ENCODE results near the gene ZNF710. TPM values are rescaled to one million over a fixed set of nuclear protein-coding genes. Genes with fewer than 3 reads are reported as not detected.
A peak's percentile ranks its signal among the peaks of the same experiment; 100 is the strongest.

ZNF710 gene
- polyA plus RNA-seq, 2 donors, result 21.1 to 62.1 TPM

- WGBS, 2 donors, result 79% methylated on average over 10 of the region's 10 CpGs
- H3K27ac ChIP-seq (ENCODE audit: low read depth in 2 of 2, low read length in 1 of 2), result peak overlapping the region; percentile 79 to 86
- H3K4me3 ChIP-seq (ENCODE audit: low read depth in 1 of 2, low read length in 2 of 2), result no peak overlapping the region
- H3K27me3 ChIP-seq (ENCODE audit: control insufficient read depth in 1 of 2, insufficient read depth in 2 of 2, low read length in 2 of 2), result no peaks in the 10 kb centered on the region
- H3K36me3 ChIP-seq (ENCODE audit: control insufficient read depth in 2 of 2, insufficient read depth in 2 of 2, low read length in 1 of 2), result peaks cover 0 to 2% of the 10 kb centered on the region in 2 donors
- H3K4me1 ChIP-seq (ENCODE audit: control insufficient read depth in 2 of 2, insufficient read depth in 2 of 2, low read length in 1 of 2), result peaks cover 7 to 34% of the 10 kb centered on the region in 2 donors
- no peaks in the 10 kb centered on the region for H3K9me3 ChIP-seq (ENCODE audit: control insufficient read depth in 2 of 2, insufficient read depth in 1 of 2, low read depth in 1 of 2, low read length in 1 of 2)
Observed at GRCh38 chr15:90035840-90036230, 34.7 kb downstream of the ZNF710 start.

GRCh38 chr15:90036343-90036742 lies 35.2 kb downstream of the ZNF710 start:
- WGBS, 2 donors, result 81 to 83% methylated on average over 9 of the region's 9 CpGs

GRCh38 chr15:90036806-90037510 lies 35.8 kb downstream of the ZNF710 start:
- Histone ChIP-seq H3K4me3 (ENCODE audit: low read depth in 1 of 2, low read length in 2 of 2) (no peak overlapping the region), H3K27me3 (ENCODE audit: control insufficient read depth in 1 of 2, insufficient read depth in 2 of 2, low read length in 2 of 2) (no peaks in the 10 kb centered on the region), H3K9me3 (ENCODE audit: control insufficient read depth in 2 of 2, insufficient read depth in 1 of 2, low read depth in 1 of 2, low read length in 1 of 2) (no peaks in the 10 kb centered on the region), H3K4me1 (ENCODE audit: control insufficient read depth in 2 of 2, insufficient read depth in 2 of 2, low read length in 1 of 2) (peaks cover 6 to 34% of the 10 kb centered on the region in 2 donors), H3K36me3 (ENCODE audit: control insufficient read depth in 2 of 2, insufficient read depth in 2 of 2, low read length in 1 of 2) (peaks cover 0 to 2% of the 10 kb centered on the region in 2 donors), H3K27ac (ENCODE audit: low read depth in 2 of 2, low read length in 1 of 2) (no peak overlapping the region)
- WGBS, 2 donors, result 75 to 80% methylated on average over 11 of the region's 11 CpGs

More at GRCh38 chr15:90036343-90036742, 35.2 kb downstream of the ZNF710 start:
- H3K27me3 ChIP-seq (ENCODE audit: control insufficient read depth in 1 of 2, insufficient read depth in 2 of 2, low read length in 2 of 2), result no peaks in the 10 kb centered on the region
- peaks cover 6 to 34% of the 10 kb centered on the region in 2 donors for H3K4me1 ChIP-seq (ENCODE audit: control insufficient read depth in 2 of 2, insufficient read depth in 2 of 2, low read length in 1 of 2)
- no peak overlapping the region for H3K4me3 ChIP-seq (ENCODE audit: low read depth in 1 of 2, low read length in 2 of 2)
- H3K27ac ChIP-seq (ENCODE audit: low read depth in 2 of 2, low read length in 1 of 2), result no peak overlapping the region
- H3K36me3 ChIP-seq (ENCODE audit: control insufficient read depth in 2 of 2, insufficient read depth in 2 of 2, low read length in 1 of 2), result peaks cover 0 to 2% of the 10 kb centered on the region in 2 donors
- no peaks in the 10 kb centered on the region for H3K9me3 ChIP-seq (ENCODE audit: control insufficient read depth in 2 of 2, insufficient read depth in 1 of 2, low read depth in 1 of 2, low read length in 1 of 2)

GRCh38 chr15:90037511-90037860 lies 36.4 kb downstream of the ZNF710 start:
- Histone ChIP-seq H3K27me3 (ENCODE audit: control insufficient read depth in 1 of 2, insufficient read depth in 2 of 2, low read length in 2 of 2) (no peaks in the 10 kb centered on the region), H3K4me3 (ENCODE audit: low read depth in 1 of 2, low read length in 2 of 2) (no peak overlapping the region), H3K36me3 (ENCODE audit: control insufficient read depth in 2 of 2, insufficient read depth in 2 of 2, low read length in 1 of 2) (peaks cover 0 to 2% of the 10 kb centered on the region in 2 donors), H3K9me3 (ENCODE audit: control insufficient read depth in 2 of 2, insufficient read depth in 1 of 2, low read depth in 1 of 2, low read length in 1 of 2) (no peaks in the 10 kb centered on the region), H3K4me1 (ENCODE audit: control insufficient read depth in 2 of 2, insufficient read depth in 2 of 2, low read length in 1 of 2) (peaks cover 6 to 34% of the 10 kb centered on the region in 2 donors), H3K27ac (ENCODE audit: low read depth in 2 of 2, low read length in 1 of 2) (no peak overlapping the region)
- 76 to 81% methylated on average over 5 of the region's 5 CpGs for WGBS, 2 donors

- Histone ChIP-seq H3K27ac (ENCODE audit: low read depth in 2 of 2, low read length in 1 of 2) (no peak overlapping the region), H3K4me1 (ENCODE audit: control insufficient read depth in 2 of 2, insufficient read depth in 2 of 2, low read length in 1 of 2) (peaks cover 6 to 34% of the 10 kb centered on the region in 2 donors)
- WGBS, 2 donors, result 77 to 81% methylated on average over 14 of the region's 14 CpGs
Observed at GRCh38 chr15:90037961-90038631, 37.0 kb downstream of the ZNF710 start.

GRCh38 chr15:90038632-90039095 lies 37.5 kb downstream of the ZNF710 start:
- Histone ChIP-seq H3K27ac (ENCODE audit: low read depth in 2 of 2, low read length in 1 of 2) (no peak overlapping the region), H3K36me3 (ENCODE audit: control insufficient read depth in 2 of 2, insufficient read depth in 2 of 2, low read length in 1 of 2) (peaks cover 0 to 2% of the 10 kb centered on the region in 2 donors), H3K9me3 (ENCODE audit: control insufficient read depth in 2 of 2, insufficient read depth in 1 of 2, low read depth in 1 of 2, low read length in 1 of 2) (no peaks in the 10 kb centered on the region), H3K4me3 (ENCODE audit: low read depth in 1 of 2, low read length in 2 of 2) (no peak overlapping the region), H3K4me1 (ENCODE audit: control insufficient read depth in 2 of 2, insufficient read depth in 2 of 2, low read length in 1 of 2) (peaks cover 4 to 31% of the 10 kb centered on the region in 2 donors), H3K27me3 (ENCODE audit: control insufficient read depth in 1 of 2, insufficient read depth in 2 of 2, low read length in 2 of 2) (no peaks in the 10 kb centered on the region)
- WGBS, 2 donors, result 60 to 74% methylated on average over 3 of the region's 3 CpGs

More at GRCh38 chr15:90037961-90038631, 37.0 kb downstream of the ZNF710 start:
- Histone ChIP-seq H3K9me3 (ENCODE audit: control insufficient read depth in 2 of 2, insufficient read depth in 1 of 2, low read depth in 1 of 2, low read length in 1 of 2) (no peaks in the 10 kb centered on the region), H3K36me3 (ENCODE audit: control insufficient read depth in 2 of 2, insufficient read depth in 2 of 2, low read length in 1 of 2) (peaks cover 0 to 2% of the 10 kb centered on the region in 2 donors), H3K27me3 (ENCODE audit: control insufficient read depth in 1 of 2, insufficient read depth in 2 of 2, low read length in 2 of 2) (no peaks in the 10 kb centered on the region), H3K4me3 (ENCODE audit: low read depth in 1 of 2, low read length in 2 of 2) (no peak overlapping the region)

- peaks cover 0 to 2% of the 10 kb centered on the region in 2 donors for H3K36me3 ChIP-seq (ENCODE audit: control insufficient read depth in 2 of 2, insufficient read depth in 2 of 2, low read length in 1 of 2)
- no peaks in the 10 kb centered on the region for H3K27me3 ChIP-seq (ENCODE audit: control insufficient read depth in 1 of 2, insufficient read depth in 2 of 2, low read length in 2 of 2)
- peak overlapping the region in 1 of 2 donors; percentile 38 for H3K27ac ChIP-seq (ENCODE audit: low read depth in 2 of 2, low read length in 1 of 2)
- peaks cover under 1 to 21% of the 10 kb centered on the region in 2 donors for H3K4me1 ChIP-seq (ENCODE audit: control insufficient read depth in 2 of 2, insufficient read depth in 2 of 2, low read length in 1 of 2)
- H3K4me3 ChIP-seq (ENCODE audit: low read depth in 1 of 2, low read length in 2 of 2), result no peak overlapping the region
- no peaks in the 10 kb centered on the region for H3K9me3 ChIP-seq (ENCODE audit: control insufficient read depth in 2 of 2, insufficient read depth in 1 of 2, low read depth in 1 of 2, low read length in 1 of 2)
- 74 to 81% methylated on average over 5 of the region's 5 CpGs for WGBS, 2 donors
Observed at GRCh38 chr15:90039996-90040395, 38.9 kb downstream of the ZNF710 start.

GRCh38 chr15:90040618-90041017 lies 39.5 kb downstream of the ZNF710 start:
- no peak overlapping the region for H3K27ac ChIP-seq (ENCODE audit: low read depth in 2 of 2, low read length in 1 of 2)
- H3K27me3 ChIP-seq (ENCODE audit: control insufficient read depth in 1 of 2, insufficient read depth in 2 of 2, low read length in 2 of 2), result no peaks in the 10 kb centered on the region
- peaks cover 2 to 20% of the 10 kb centered on the region in 2 donors for H3K4me1 ChIP-seq (ENCODE audit: control insufficient read depth in 2 of 2, insufficient read depth in 2 of 2, low read length in 1 of 2)
- no peak overlapping the region for H3K4me3 ChIP-seq (ENCODE audit: low read depth in 1 of 2, low read length in 2 of 2)
- WGBS, 2 donors, result 57 to 65% methylated on average over 6 of the region's 6 CpGs
- no peaks in the 10 kb centered on the region for H3K9me3 ChIP-seq (ENCODE audit: control insufficient read depth in 2 of 2, insufficient read depth in 1 of 2, low read depth in 1 of 2, low read length in 1 of 2)
- peaks cover 0 to 2% of the 10 kb centered on the region in 2 donors for H3K36me3 ChIP-seq (ENCODE audit: control insufficient read depth in 2 of 2, insufficient read depth in 2 of 2, low read length in 1 of 2)

- no peaks in the 10 kb centered on the region for H3K36me3 ChIP-seq (ENCODE audit: control insufficient read depth in 2 of 2, insufficient read depth in 2 of 2, low read length in 1 of 2)
- 93 to 95% methylated on average over 12 of the region's 12 CpGs for WGBS, 2 donors
- no peaks in the 10 kb centered on the region for H3K9me3 ChIP-seq (ENCODE audit: control insufficient read depth in 2 of 2, insufficient read depth in 1 of 2, low read depth in 1 of 2, low read length in 1 of 2)
- no peak overlapping the region for H3K27ac ChIP-seq (ENCODE audit: low read depth in 2 of 2, low read length in 1 of 2)
- H3K4me1 ChIP-seq (ENCODE audit: control insufficient read depth in 2 of 2, insufficient read depth in 2 of 2, low read length in 1 of 2), result peaks cover 8 to 22% of the 10 kb centered on the region in 2 donors
- no peak overlapping the region for H3K4me3 ChIP-seq (ENCODE audit: low read depth in 1 of 2, low read length in 2 of 2)
- no peaks in the 10 kb centered on the region for H3K27me3 ChIP-seq (ENCODE audit: control insufficient read depth in 1 of 2, insufficient read depth in 2 of 2, low read length in 2 of 2)
Observed at GRCh38 chr15:90042356-90042755, 41.2 kb downstream of the ZNF710 start.

Data from esophagus (tissue), 2 donors.